ENCODE data around the gene RAD51B. TPM values are rescaled to one million over a fixed set of nuclear protein-coding genes. Genes with fewer than 3 reads are reported as not detected.
A peak's percentile ranks its signal among the peaks of the same experiment; 100 is the strongest.

RAD51B gene
- total and polyA plus RNA-seq, 2 of the 13 experiments (the other 11 are each of a cell fraction or from before 2014, with no cell fraction given) = 7.0 to 9.5 TPM

- TF ChIP-seq ZNF574 (CRISPR knock-in tag; IDR thresholded peaks at IDR 0.05) (peak; percentile 58), POGZ (CRISPR knock-in tag; IDR thresholded peaks at IDR 0.05) (peak; percentile 84), RXRA (CRISPR knock-in tag; IDR thresholded peaks at IDR 0.05) (peak; percentile 84; the same call in 1 of the 2 replicates), TARDBP (CRISPR knock-in tag; IDR thresholded peaks at IDR 0.05) (peak; percentile 39; the same call in 1 of the 2 replicates), TCF7 (IDR thresholded peaks at IDR 0.05; ENCODE audit: low read depth) (peak; percentile 71), SOX13 (IDR thresholded peaks at IDR 0.05) (peak; percentile 30; the same call in 1 of the 2 replicates), SOX13 (CRISPR knock-in tag; conservative IDR thresholded peaks at IDR 0.05 in 1 of 2, IDR thresholded peaks at IDR 0.05 in 1 of 2) (peak in 1 of 2 experiments; percentile 88; a peak in 2 of 4 replicates), NCOR1 (IDR thresholded peaks at IDR 0.05; ENCODE audit: borderline replicate concordance, low read length) (peak; percentile 51; the same call in 1 of the 2 replicates), ZNF644 (CRISPR knock-in tag; IDR thresholded peaks at IDR 0.05; ENCODE audit: low read depth) (peak; percentile 65), HMG20A (CRISPR knock-in tag; IDR thresholded peaks at IDR 0.05; ENCODE audit: borderline replicate concordance) (peak; percentile 92; the same call in 1 of the 2 replicates), RFX1 (IDR thresholded peaks at IDR 0.05) (no peak), SOX6 (IDR thresholded peaks at IDR 0.05) (no peak), SOX6 (CRISPR knock-in tag; IDR thresholded peaks at IDR 0.05) (peak; percentile 95), TEAD3 (CRISPR knock-in tag; optimal IDR thresholded peaks at IDR 0.05; ENCODE audit: borderline replicate concordance) (peak; percentile 92), ISL2 (CRISPR knock-in tag; IDR thresholded peaks at IDR 0.05) (peak; percentile 80), TBL1XR1 (IDR thresholded peaks at IDR 0.05; ENCODE audit: borderline replicate concordance, low read length, partially characterized antibody) (peak; percentile 81), ONECUT2 (CRISPR knock-in tag; IDR thresholded peaks at IDR 0.05) (no peak), AHDC1 (CRISPR knock-in tag; IDR thresholded peaks at IDR 0.05; ENCODE audit: borderline replicate concordance) (peak; percentile 80; the same call in 1 of the 2 replicates), EP300 (IDR thresholded peaks at IDR 0.05; ENCODE audit: low read depth in 2 of 2, low read length in 2 of 2) (peak in 1 of 2 experiments; percentile 80; a peak in 2 of 4 replicates), EP300 (CRISPR knock-in tag; IDR thresholded peaks at IDR 0.05; ENCODE audit: borderline replicate concordance) (peak; percentile 88)
These were observed 639.4 kb downstream of the RAD51B start (continued) for GRCh38 chr14:68458840-68459469.

Data from HepG2 (cell line).